ENCODE measurements around the gene GADD45G.

Gene GADD45G

GRCh38 chr9:89611425-89611824, 6.6 kb downstream of the GADD45G start:
- DNase-seq (ENCODE audit: low read depth, low spot score): no peak
- Histone ChIP-seq H3K27me3 (ENCODE audit: insufficient read depth, insufficient read length) (peaks cover 76% of the 10 kb centered on the region), H3K4me3 (ENCODE audit: insufficient read length, low read depth) (no peak overlapping the region), H3K9ac (ENCODE audit: insufficient read length, low read depth) (no peak overlapping the region), H3K4me1 (ENCODE audit: insufficient read depth, insufficient read length) (peaks cover 9% of the 10 kb centered on the region), H3K9me3 (ENCODE audit: insufficient read depth, low read length) (no peaks in the 10 kb centered on the region), H3K36me3 (ENCODE audit: insufficient read depth, insufficient read length, low read length) (peaks cover 6% of the 10 kb centered on the region)
- TF ChIP-seq SUZ12 (IDR thresholded peaks at IDR 0.05; ENCODE audit: extremely low read depth, insufficient read depth, insufficient read length) (no peak), YY1 (IDR thresholded peaks at IDR 0.05; ENCODE audit: insufficient read depth, insufficient read length) (no peak), ZNF274 (IDR thresholded peaks at IDR 0.05; ENCODE audit: low read depth, low read length) (no peak)

- H3K9ac ChIP-seq (ENCODE audit: insufficient read length, low read depth): no peak overlapping the region
- peaks cover 66% of the 10 kb centered on the region for H3K27me3 ChIP-seq (ENCODE audit: insufficient read depth, insufficient read length)
- H3K9me3 ChIP-seq (ENCODE audit: insufficient read depth, low read length): no peaks in the 10 kb centered on the region
- no peaks in the 10 kb centered on the region for H3K36me3 ChIP-seq (ENCODE audit: insufficient read depth, insufficient read length, low read length)
- H3K4me1 ChIP-seq (ENCODE audit: insufficient read depth, insufficient read length): peaks cover 7% of the 10 kb centered on the region
- no peak for TF ChIP-seq ZNF274 (IDR thresholded peaks at IDR 0.05; ENCODE audit: low read depth, low read length)
- no peak for TF ChIP-seq YY1 (IDR thresholded peaks at IDR 0.05; ENCODE audit: insufficient read depth, insufficient read length)
- TF ChIP-seq SUZ12 (IDR thresholded peaks at IDR 0.05; ENCODE audit: extremely low read depth, insufficient read depth, insufficient read length): no peak
- H3K4me3 ChIP-seq (ENCODE audit: insufficient read length, low read depth): no peak overlapping the region
- DNase-seq (ENCODE audit: low read depth, low spot score): no peak
These were observed 7.9 kb downstream of the GADD45G start for GRCh38 chr9:89612566-89613278.

GRCh38 chr9:89613912-89614892, 9.4 kb downstream of the GADD45G start:
- Histone ChIP-seq H3K27me3 (ENCODE audit: insufficient read depth, insufficient read length) (peaks cover 51% of the 10 kb centered on the region), H3K9ac (ENCODE audit: insufficient read length, low read depth) (no peak overlapping the region), H3K9me3 (ENCODE audit: insufficient read depth, low read length) (no peaks in the 10 kb centered on the region), H3K36me3 (ENCODE audit: insufficient read depth, insufficient read length, low read length) (no peaks in the 10 kb centered on the region), H3K4me1 (ENCODE audit: insufficient read depth, insufficient read length) (peaks cover 10% of the 10 kb centered on the region), H3K4me3 (ENCODE audit: insufficient read length, low read depth) (no peak overlapping the region)
- TF ChIP-seq YY1 (IDR thresholded peaks at IDR 0.05; ENCODE audit: insufficient read depth, insufficient read length) (no peak), SUZ12 (IDR thresholded peaks at IDR 0.05; ENCODE audit: extremely low read depth, insufficient read depth, insufficient read length) (no peak), ZNF274 (IDR thresholded peaks at IDR 0.05; ENCODE audit: low read depth, low read length) (no peak)
- DNase-seq (ENCODE audit: low read depth, low spot score): no peak

DNA sequence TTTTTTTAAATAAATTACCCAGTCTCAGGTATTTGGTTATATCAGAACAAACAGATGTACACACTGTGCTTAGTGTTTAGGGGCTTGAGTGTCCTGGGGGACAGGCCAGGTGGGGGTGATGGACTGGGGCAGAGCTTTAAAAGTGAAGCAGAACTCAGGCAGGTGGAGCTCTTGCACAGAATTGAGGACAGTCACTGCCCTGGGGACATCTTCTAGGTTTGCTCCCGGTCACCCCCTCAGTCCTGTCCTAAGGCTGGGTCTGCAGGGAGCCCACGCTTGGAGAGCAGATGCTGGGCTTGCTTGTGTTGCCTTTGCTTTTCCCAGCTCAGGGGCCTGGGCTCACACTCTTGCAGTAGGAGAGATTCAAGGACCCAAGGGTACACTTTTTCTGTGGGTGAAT, 10.8 kb downstream of the GADD45G start:
- Histone ChIP-seq H3K9ac (ENCODE audit: insufficient read length, low read depth) (no peak overlapping the region), H3K4me1 (ENCODE audit: insufficient read depth, insufficient read length) (peaks cover 12% of the 10 kb centered on the region), H3K36me3 (ENCODE audit: insufficient read depth, insufficient read length, low read length) (no peaks in the 10 kb centered on the region), H3K27me3 (ENCODE audit: insufficient read depth, insufficient read length) (peaks cover 38% of the 10 kb centered on the region), H3K9me3 (ENCODE audit: insufficient read depth, low read length) (no peaks in the 10 kb centered on the region), H3K4me3 (ENCODE audit: insufficient read length, low read depth) (no peak overlapping the region)
- no peak for DNase-seq (ENCODE audit: low read depth, low spot score)
- TF ChIP-seq YY1 (IDR thresholded peaks at IDR 0.05; ENCODE audit: insufficient read depth, insufficient read length): no peak
- no peak for TF ChIP-seq SUZ12 (IDR thresholded peaks at IDR 0.05; ENCODE audit: extremely low read depth, insufficient read depth, insufficient read length)
- no peak for TF ChIP-seq ZNF274 (IDR thresholded peaks at IDR 0.05; ENCODE audit: low read depth, low read length)

- Histone ChIP-seq H3K9me3 (ENCODE audit: insufficient read depth, low read length) (no peaks in the 10 kb centered on the region), H3K27me3 (ENCODE audit: insufficient read depth, insufficient read length) (peaks cover 33% of the 10 kb centered on the region), H3K4me1 (ENCODE audit: insufficient read depth, insufficient read length) (peaks cover 9% of the 10 kb centered on the region), H3K9ac (ENCODE audit: insufficient read length, low read depth) (no peak overlapping the region), H3K36me3 (ENCODE audit: insufficient read depth, insufficient read length, low read length) (no peaks in the 10 kb centered on the region), H3K4me3 (ENCODE audit: insufficient read length, low read depth) (no peak overlapping the region)
- DNase-seq (ENCODE audit: low read depth, low spot score): no peak
- TF ChIP-seq YY1 (IDR thresholded peaks at IDR 0.05; ENCODE audit: insufficient read depth, insufficient read length) (no peak), ZNF274 (IDR thresholded peaks at IDR 0.05; ENCODE audit: low read depth, low read length) (no peak), SUZ12 (IDR thresholded peaks at IDR 0.05; ENCODE audit: extremely low read depth, insufficient read depth, insufficient read length) (no peak)
These were observed 11.6 kb downstream of the GADD45G start for GRCh38 chr9:89616411-89616810.

- peaks cover 12% of the 10 kb centered on the region for H3K4me1 ChIP-seq (ENCODE audit: insufficient read depth, insufficient read length)
- H3K9ac ChIP-seq (ENCODE audit: insufficient read length, low read depth): no peak overlapping the region
- H3K9me3 ChIP-seq (ENCODE audit: insufficient read depth, low read length): no peaks in the 10 kb centered on the region
- no peaks in the 10 kb centered on the region for H3K36me3 ChIP-seq (ENCODE audit: insufficient read depth, insufficient read length, low read length)
- no peak overlapping the region for H3K4me3 ChIP-seq (ENCODE audit: insufficient read length, low read depth)
- TF ChIP-seq SUZ12 (IDR thresholded peaks at IDR 0.05; ENCODE audit: extremely low read depth, insufficient read depth, insufficient read length) (no peak), ZNF274 (IDR thresholded peaks at IDR 0.05; ENCODE audit: low read depth, low read length) (no peak), YY1 (IDR thresholded peaks at IDR 0.05; ENCODE audit: insufficient read depth, insufficient read length) (no peak)
- H3K27me3 ChIP-seq (ENCODE audit: insufficient read depth, insufficient read length): peaks cover 21% of the 10 kb centered on the region
- no peak for DNase-seq (ENCODE audit: low read depth, low spot score)
These were observed 13.2 kb downstream of the GADD45G start for GRCh38 chr9:89617978-89618377.

DNA sequence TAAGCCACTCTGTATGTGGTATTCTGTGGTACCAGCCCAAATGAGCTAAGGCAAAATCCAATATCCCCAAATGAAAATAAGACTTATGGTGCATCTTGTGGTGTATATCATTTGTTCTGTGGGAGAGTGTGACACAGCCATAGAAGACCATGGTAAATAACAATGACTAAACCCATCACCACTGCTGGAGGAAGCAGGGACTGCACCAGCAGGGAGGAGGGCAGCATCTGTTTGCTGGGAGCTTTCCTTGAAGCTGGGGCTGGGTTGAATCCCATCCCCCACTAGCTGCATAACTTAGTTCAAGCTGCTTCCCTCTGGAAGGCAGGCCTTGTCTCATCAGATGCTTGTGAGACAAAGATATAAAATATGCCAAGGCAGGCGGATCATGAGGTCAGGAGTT, 14.2 kb downstream of the GADD45G start:
- TF ChIP-seq SUZ12 (IDR thresholded peaks at IDR 0.05; ENCODE audit: extremely low read depth, insufficient read depth, insufficient read length): no peak
- TF ChIP-seq YY1 (IDR thresholded peaks at IDR 0.05; ENCODE audit: insufficient read depth, insufficient read length): no peak
- no peak for TF ChIP-seq ZNF274 (IDR thresholded peaks at IDR 0.05; ENCODE audit: low read depth, low read length)
- Histone ChIP-seq H3K9ac (ENCODE audit: insufficient read length, low read depth) (no peak overlapping the region), H3K27me3 (ENCODE audit: insufficient read depth, insufficient read length) (peaks cover 13% of the 10 kb centered on the region), H3K4me3 (ENCODE audit: insufficient read length, low read depth) (no peak overlapping the region), H3K36me3 (ENCODE audit: insufficient read depth, insufficient read length, low read length) (no peaks in the 10 kb centered on the region), H3K4me1 (ENCODE audit: insufficient read depth, insufficient read length) (peaks cover 22% of the 10 kb centered on the region), H3K9me3 (ENCODE audit: insufficient read depth, low read length) (no peaks in the 10 kb centered on the region)
- peak; percentile 81 for DNase-seq (ENCODE audit: low read depth, low spot score)
